ENCODE data around the gene ZNF408.

Gene ZNF408

DNA sequence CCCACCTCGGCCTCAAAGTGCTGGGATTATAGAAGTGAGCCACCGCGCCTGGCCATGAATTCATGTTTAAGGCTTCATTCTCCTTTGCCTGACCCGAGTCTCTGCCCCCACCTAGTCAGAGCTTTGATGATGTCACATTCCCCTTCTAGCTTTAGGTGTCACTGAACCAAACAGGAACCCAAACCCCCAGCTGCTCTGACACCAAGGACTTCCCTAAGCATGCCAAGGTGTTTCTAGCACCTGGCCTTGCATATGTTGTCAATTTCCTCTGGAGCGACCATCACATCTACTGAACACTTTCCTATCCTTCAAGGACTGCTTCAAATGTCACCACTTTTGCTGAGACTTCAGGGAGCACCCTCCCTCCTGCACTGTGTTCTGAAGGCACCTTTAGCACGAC is 20.5 kb downstream of the ZNF408 start:
- DNase-seq (ENCODE audit: insufficient read length, low spot score) (no peak), FAIRE-seq (no peak)
- TF ChIP-seq POU2F2 (IDR thresholded peaks at IDR 0.05; ENCODE audit: low read depth, low read length) (no peak), TAF1 (IDR thresholded peaks at IDR 0.05; ENCODE audit: low read depth, low read length) (no peak), POLR2A (IDR thresholded peaks at IDR 0.05; ENCODE audit: low read depth, low read length) (no peak), SPI1 (IDR thresholded peaks at IDR 0.05; ENCODE audit: low read depth, low read length) (no peak), PAX5 (IDR thresholded peaks at IDR 0.05; ENCODE audit: insufficient read depth, low read length, severe bottlenecking) (no peak), POLR2AphosphoS5 (IDR thresholded peaks at IDR 0.05; ENCODE audit: low read depth, low read length) (no peak)

DNA sequence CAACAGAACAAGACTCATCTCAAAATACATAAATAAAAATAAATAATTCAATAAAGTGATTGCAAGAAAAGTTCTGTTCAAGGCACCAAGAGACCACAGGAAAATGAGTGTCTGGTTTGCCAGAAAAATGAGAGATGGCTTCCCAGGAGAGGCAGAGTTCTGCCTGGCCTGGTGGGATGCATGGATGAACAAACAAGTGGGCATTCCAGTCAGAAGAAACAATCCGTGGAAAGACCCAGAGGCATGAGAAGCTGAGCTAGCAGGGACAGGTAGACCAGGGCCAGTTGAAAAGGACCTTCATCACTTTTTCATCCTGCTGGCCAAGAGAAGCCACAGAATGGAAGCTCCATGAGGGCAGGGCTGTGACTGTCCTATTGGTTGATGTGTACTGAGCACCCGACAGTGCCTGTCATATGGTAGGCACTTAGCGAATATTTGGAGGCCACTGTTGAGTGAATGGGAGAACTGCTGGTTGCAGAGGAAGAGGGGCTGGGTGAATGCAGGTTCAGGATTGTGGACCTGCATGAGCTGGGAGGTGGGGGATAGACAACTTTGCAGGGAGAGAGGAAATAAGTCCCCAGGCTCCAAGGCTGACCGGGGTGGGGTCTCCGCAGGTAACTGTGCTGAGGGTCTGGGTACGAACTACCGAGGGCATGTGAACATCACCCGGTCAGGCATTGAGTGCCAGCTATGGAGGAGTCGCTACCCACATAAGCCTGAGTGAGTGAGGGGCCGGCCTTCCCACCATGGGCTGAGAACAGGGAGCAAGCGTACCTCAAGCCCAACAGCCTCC is 21.9 kb downstream of the ZNF408 start:
- DNase-seq (ENCODE audit: insufficient read length, low spot score) (no peak), FAIRE-seq (no peak)
- TF ChIP-seq POLR2AphosphoS5 (IDR thresholded peaks at IDR 0.05; ENCODE audit: low read depth, low read length) (no peak), PAX5 (IDR thresholded peaks at IDR 0.05; ENCODE audit: insufficient read depth, low read length, severe bottlenecking) (no peak), TAF1 (IDR thresholded peaks at IDR 0.05; ENCODE audit: low read depth, low read length) (no peak), SPI1 (IDR thresholded peaks at IDR 0.05; ENCODE audit: low read depth, low read length) (no peak), POLR2A (IDR thresholded peaks at IDR 0.05; ENCODE audit: low read depth, low read length) (no peak), POU2F2 (IDR thresholded peaks at IDR 0.05; ENCODE audit: low read depth, low read length) (no peak)

- DNase-seq (ENCODE audit: insufficient read length, low spot score), result no peak
- FAIRE-seq, result no peak
- TF ChIP-seq POLR2A (IDR thresholded peaks at IDR 0.05; ENCODE audit: low read depth, low read length), result no peak
- TF ChIP-seq POU2F2 (IDR thresholded peaks at IDR 0.05; ENCODE audit: low read depth, low read length), result no peak
- no peak for TF ChIP-seq TAF1 (IDR thresholded peaks at IDR 0.05; ENCODE audit: low read depth, low read length)
- no peak for TF ChIP-seq SPI1 (IDR thresholded peaks at IDR 0.05; ENCODE audit: low read depth, low read length)
- TF ChIP-seq PAX5 (IDR thresholded peaks at IDR 0.05; ENCODE audit: insufficient read depth, low read length, severe bottlenecking), result no peak
- TF ChIP-seq POLR2AphosphoS5 (IDR thresholded peaks at IDR 0.05; ENCODE audit: low read depth, low read length), result no peak
These were observed 22.5 kb downstream of the ZNF408 start for GRCh38 chr11:46723359-46723680.

- DNase-seq (ENCODE audit: insufficient read length, low spot score), result no peak
- no peak for FAIRE-seq
- no peak for TF ChIP-seq POU2F2 (IDR thresholded peaks at IDR 0.05; ENCODE audit: low read depth, low read length)
- no peak for TF ChIP-seq TAF1 (IDR thresholded peaks at IDR 0.05; ENCODE audit: low read depth, low read length)
- no peak for TF ChIP-seq SPI1 (IDR thresholded peaks at IDR 0.05; ENCODE audit: low read depth, low read length)
- no peak for TF ChIP-seq PAX5 (IDR thresholded peaks at IDR 0.05; ENCODE audit: insufficient read depth, low read length, severe bottlenecking)
- TF ChIP-seq POLR2A (IDR thresholded peaks at IDR 0.05; ENCODE audit: low read depth, low read length), result no peak
- no peak for TF ChIP-seq POLR2AphosphoS5 (IDR thresholded peaks at IDR 0.05; ENCODE audit: low read depth, low read length)
These were observed 23.3 kb downstream of the ZNF408 start for GRCh38 chr11:46724088-46724487.

GRCh38 chr11:46725338-46726205 is 24.7 kb downstream of the ZNF408 start:
- DNase-seq (ENCODE audit: insufficient read length, low spot score) (no peak), FAIRE-seq (no peak)
- TF ChIP-seq POLR2A (IDR thresholded peaks at IDR 0.05; ENCODE audit: low read depth, low read length) (no peak), POLR2AphosphoS5 (IDR thresholded peaks at IDR 0.05; ENCODE audit: low read depth, low read length) (no peak), SPI1 (IDR thresholded peaks at IDR 0.05; ENCODE audit: low read depth, low read length) (no peak), POU2F2 (IDR thresholded peaks at IDR 0.05; ENCODE audit: low read depth, low read length) (no peak), TAF1 (IDR thresholded peaks at IDR 0.05; ENCODE audit: low read depth, low read length) (no peak), PAX5 (IDR thresholded peaks at IDR 0.05; ENCODE audit: insufficient read depth, low read length, severe bottlenecking) (no peak)

GRCh38 chr11:46726206-46726862 is 25.5 kb downstream of the ZNF408 start:
- DNase-seq (ENCODE audit: insufficient read length, low spot score) (no peak), FAIRE-seq (no peak)
- no peak for TF ChIP-seq POLR2A (IDR thresholded peaks at IDR 0.05; ENCODE audit: low read depth, low read length)
- no peak for TF ChIP-seq TAF1 (IDR thresholded peaks at IDR 0.05; ENCODE audit: low read depth, low read length)
- no peak for TF ChIP-seq SPI1 (IDR thresholded peaks at IDR 0.05; ENCODE audit: low read depth, low read length)
- TF ChIP-seq PAX5 (IDR thresholded peaks at IDR 0.05; ENCODE audit: insufficient read depth, low read length, severe bottlenecking), result no peak

DNA sequence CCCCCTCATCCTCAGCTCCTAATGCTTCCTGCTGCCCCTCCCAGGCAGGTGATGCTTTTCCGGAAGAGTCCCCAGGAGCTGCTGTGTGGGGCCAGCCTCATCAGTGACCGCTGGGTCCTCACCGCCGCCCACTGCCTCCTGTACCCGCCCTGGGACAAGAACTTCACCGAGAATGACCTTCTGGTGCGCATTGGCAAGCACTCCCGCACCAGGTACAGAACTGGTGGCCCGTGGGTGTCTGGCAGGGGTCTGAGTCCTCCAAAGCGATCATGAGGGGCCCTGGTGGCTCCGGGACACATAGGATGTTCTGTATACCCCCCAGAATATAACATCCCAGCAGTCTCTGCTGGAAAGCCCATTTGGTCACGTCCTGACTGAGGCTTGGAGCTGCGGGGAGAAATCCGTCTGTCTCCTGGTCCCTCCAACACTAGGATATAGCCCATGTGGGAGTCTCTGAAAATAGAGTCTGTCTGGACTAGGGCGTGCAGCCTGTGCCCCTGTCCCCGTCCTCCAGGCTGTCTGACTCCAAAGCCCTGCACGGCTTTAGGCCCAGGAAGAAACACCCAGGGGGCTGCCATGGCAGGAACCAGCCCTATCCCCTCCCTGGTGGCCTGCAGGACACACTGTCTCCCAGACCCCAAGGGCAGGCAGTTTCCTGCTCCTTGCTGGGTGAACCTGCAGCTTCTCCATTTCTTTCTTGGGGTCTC is 27.3 kb downstream of the ZNF408 start:
- no peak for FAIRE-seq
- no peak for DNase-seq (ENCODE audit: insufficient read length, low spot score)
- TF ChIP-seq POU2F2 (IDR thresholded peaks at IDR 0.05; ENCODE audit: low read depth, low read length), result no peak
- TF ChIP-seq TAF1 (IDR thresholded peaks at IDR 0.05; ENCODE audit: low read depth, low read length), result no peak

GRCh38 chr11:46728659-46729040 is 27.8 kb downstream of the ZNF408 start:
- FAIRE-seq (no peak), DNase-seq (ENCODE audit: insufficient read length, low spot score) (no peak)
- TF ChIP-seq PAX5 (IDR thresholded peaks at IDR 0.05; ENCODE audit: insufficient read depth, low read length, severe bottlenecking), result no peak
- no peak for TF ChIP-seq POLR2AphosphoS5 (IDR thresholded peaks at IDR 0.05; ENCODE audit: low read depth, low read length)
- no peak for TF ChIP-seq TAF1 (IDR thresholded peaks at IDR 0.05; ENCODE audit: low read depth, low read length)
- TF ChIP-seq POLR2A (IDR thresholded peaks at IDR 0.05; ENCODE audit: low read depth, low read length), result no peak
- no peak for TF ChIP-seq SPI1 (IDR thresholded peaks at IDR 0.05; ENCODE audit: low read depth, low read length)
- no peak for TF ChIP-seq POU2F2 (IDR thresholded peaks at IDR 0.05; ENCODE audit: low read depth, low read length)

Data from GM12891 (cell line).